Thyroid gland (tissue), 4 donors: ENCODE measurements around the gene IRAG1.

Experiments
- POLR2A ChIP-seq, 2 donors: fragments of 450-650 bp; IDR thresholded peaks; one replicate each; pipeline ENCODE4 v1.6.1; 2017; ENCODE audit warnings: antibody characterized with exemption in 2 of 2, mild to moderate bottlenecking in 2 of 2, moderate library complexity in 1 of 2
- TF ChIP-seq, protein P1 (sequence below), 6 experiments: fragments of 200-600 bp in 3 of 6; fragments of 450-650 bp in 3 of 6; sonication (generic) in 3 of 6; IDR thresholded peaks; one replicate each; pipeline ENCODE4 v1.5.1; 2016 to 2019; ENCODE audit warnings: antibody characterized with exemption in 6 of 6, mild to moderate bottlenecking in 2 of 6, inconsistent platforms in 1 of 6, moderate library complexity in 1 of 6

DNA sequence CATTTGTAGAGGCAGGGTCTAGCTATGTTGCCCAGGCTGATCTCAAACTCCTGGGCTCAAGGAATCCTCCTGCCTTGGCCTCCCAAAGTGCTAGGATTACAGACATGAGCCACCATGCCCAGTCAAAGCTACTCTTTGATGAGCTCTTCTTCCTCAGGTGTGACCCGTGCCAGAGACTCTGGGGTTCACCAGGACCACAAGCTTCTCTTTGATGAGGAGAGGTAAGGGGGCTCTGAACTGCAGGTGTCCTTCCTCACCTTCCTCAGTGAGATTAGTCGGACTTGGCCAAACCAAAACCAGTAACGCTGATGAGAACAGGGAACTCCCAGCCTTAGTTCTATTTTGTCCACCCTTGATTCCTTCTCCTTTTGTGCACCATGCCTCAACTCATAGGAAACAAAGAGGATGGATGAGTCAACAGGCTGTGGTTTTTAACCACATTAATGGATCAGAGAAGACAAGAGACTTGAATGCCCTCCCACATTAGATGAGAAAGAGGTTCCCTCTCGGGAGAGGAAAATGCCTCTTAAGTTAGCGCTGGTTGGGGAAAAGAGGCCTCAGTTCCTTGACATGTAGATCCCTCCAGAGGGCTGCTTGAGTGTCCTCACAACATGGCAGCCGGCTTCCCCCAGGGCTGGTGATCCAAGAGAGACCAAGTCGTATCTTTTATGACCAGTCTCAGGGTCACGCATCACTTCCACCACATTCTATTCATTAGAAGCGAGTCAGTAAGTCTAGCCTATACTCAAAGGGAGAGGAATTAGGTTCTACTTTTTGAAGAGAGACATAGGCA, 31.8 kb upstream of the IRAG1 start:
- no peak for TF ChIP-seq POLR2A (IDR thresholded peaks at IDR 0.05)
- TF ChIP-seq, protein P1, sequence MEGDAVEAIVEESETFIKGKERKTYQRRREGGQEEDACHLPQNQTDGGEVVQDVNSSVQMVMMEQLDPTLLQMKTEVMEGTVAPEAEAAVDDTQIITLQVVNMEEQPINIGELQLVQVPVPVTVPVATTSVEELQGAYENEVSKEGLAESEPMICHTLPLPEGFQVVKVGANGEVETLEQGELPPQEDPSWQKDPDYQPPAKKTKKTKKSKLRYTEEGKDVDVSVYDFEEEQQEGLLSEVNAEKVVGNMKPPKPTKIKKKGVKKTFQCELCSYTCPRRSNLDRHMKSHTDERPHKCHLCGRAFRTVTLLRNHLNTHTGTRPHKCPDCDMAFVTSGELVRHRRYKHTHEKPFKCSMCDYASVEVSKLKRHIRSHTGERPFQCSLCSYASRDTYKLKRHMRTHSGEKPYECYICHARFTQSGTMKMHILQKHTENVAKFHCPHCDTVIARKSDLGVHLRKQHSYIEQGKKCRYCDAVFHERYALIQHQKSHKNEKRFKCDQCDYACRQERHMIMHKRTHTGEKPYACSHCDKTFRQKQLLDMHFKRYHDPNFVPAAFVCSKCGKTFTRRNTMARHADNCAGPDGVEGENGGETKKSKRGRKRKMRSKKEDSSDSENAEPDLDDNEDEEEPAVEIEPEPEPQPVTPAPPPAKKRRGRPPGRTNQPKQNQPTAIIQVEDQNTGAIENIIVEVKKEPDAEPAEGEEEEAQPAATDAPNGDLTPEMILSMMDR (IDR thresholded peaks at IDR 0.05), result no peak
